Heart left ventricle (tissue), 13 donors: ENCODE data around the gene PRMT1.

Source experiments
- CTCF ChIP-seq, 12 donors: fragments of 200-600 bp; sonication (generic) in 4 of 12; IDR thresholded peaks; one replicate each; pipeline versions ENCODE4 v1.5.0 to v1.8.0; 2018 to 2022; ENCODE audit warnings: antibody characterized with exemption in 12 of 12, mild to moderate bottlenecking in 5 of 12
- POLR2A ChIP-seq, 2 donors: fragments of 450-650 bp; IDR thresholded peaks; one replicate each; pipeline ENCODE4 v1.6.1; 2017; ENCODE audit warnings: antibody characterized with exemption in 2 of 2, mild to moderate bottlenecking in 2 of 2, moderate library complexity in 2 of 2
- donor health status: ischemic (EF 13 %, LVEDD 7.1; RV severe dilation, severe dysfunction).
- donor health status: DM: no; HTN: yes; CAD: no.
- donor health status: DM: no; HTN: no; CAD: no.
- donor health status: ischemic (EF 25% LVEDD 6.9; RV normal size, moderate dysfunction).
- donor health status: ischemic (EF 25% LVEDD 5.7; RV mildly dilated, moderate dysfunction).
- donor health status: ischemic (EF 35%, LVEDD 5.7; RV mildly dilated, moderate dysfunction).
- donor health status: nonischemic (EF 11% LVEDD 7.7; RV severe dilation, severe dysfunction).
- donor health status: DM: yes; HTN: yes; CAD: no.
- donor health status: PGD.
- donor health status: ischemic (EF 29% LVEDD 5.4; RV normal size, mild dysfunction).
- donor health status: nonischemic (EF 23%, LVEDD 6.1; RV moderate dilation, normal function).

DNA sequence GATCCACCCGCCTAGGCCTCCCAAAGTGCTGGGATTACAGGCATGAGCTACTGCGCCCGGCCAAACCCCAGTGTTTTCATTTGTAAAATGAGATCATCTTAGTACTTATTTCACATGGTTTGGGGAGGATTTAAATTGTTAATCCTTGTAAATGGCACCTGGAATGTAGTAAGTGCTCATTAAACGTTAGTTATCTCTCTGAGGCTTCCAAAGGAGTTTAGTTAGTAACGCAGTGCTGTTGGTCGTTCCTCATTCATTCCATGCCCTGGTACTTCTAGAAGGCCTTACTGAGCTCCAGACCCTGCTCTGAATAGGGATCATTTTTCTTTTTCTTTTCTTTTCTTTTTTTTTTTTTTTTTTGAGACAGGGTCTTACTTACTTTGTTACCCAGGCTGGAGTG lies 19.0 kb downstream of the PRMT1 start:
- TF ChIP-seq CTCF (IDR thresholded peaks at IDR 0.05), result no peak
- no peak for TF ChIP-seq POLR2A (IDR thresholded peaks at IDR 0.05)
